ENCODE results near the gene MAGI2.

MAGI2 gene

GRCh38 chr7:78765943-78766729 is 687.3 kb downstream of the MAGI2 start:
- DNase-seq (ENCODE audit: extremely low read depth, low read depth): no peak
- TF ChIP-seq, protein P1, sequence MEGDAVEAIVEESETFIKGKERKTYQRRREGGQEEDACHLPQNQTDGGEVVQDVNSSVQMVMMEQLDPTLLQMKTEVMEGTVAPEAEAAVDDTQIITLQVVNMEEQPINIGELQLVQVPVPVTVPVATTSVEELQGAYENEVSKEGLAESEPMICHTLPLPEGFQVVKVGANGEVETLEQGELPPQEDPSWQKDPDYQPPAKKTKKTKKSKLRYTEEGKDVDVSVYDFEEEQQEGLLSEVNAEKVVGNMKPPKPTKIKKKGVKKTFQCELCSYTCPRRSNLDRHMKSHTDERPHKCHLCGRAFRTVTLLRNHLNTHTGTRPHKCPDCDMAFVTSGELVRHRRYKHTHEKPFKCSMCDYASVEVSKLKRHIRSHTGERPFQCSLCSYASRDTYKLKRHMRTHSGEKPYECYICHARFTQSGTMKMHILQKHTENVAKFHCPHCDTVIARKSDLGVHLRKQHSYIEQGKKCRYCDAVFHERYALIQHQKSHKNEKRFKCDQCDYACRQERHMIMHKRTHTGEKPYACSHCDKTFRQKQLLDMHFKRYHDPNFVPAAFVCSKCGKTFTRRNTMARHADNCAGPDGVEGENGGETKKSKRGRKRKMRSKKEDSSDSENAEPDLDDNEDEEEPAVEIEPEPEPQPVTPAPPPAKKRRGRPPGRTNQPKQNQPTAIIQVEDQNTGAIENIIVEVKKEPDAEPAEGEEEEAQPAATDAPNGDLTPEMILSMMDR (IDR thresholded peaks at IDR 0.05; ENCODE audit: low read depth, low read length): no peak

GRCh38 chr7:78764571-78764970 is 688.9 kb downstream of the MAGI2 start:
- DNase-seq (ENCODE audit: extremely low read depth, low read depth): no peak
- TF ChIP-seq, protein P1 (IDR thresholded peaks at IDR 0.05; ENCODE audit: low read depth, low read length): no peak

- TF ChIP-seq, protein P1 (IDR thresholded peaks at IDR 0.05; ENCODE audit: low read depth, low read length): no peak
- DNase-seq (ENCODE audit: extremely low read depth, low read depth): no peak
These were observed 690.8 kb downstream of the MAGI2 start for GRCh38 chr7:78762625-78763024.

DNA sequence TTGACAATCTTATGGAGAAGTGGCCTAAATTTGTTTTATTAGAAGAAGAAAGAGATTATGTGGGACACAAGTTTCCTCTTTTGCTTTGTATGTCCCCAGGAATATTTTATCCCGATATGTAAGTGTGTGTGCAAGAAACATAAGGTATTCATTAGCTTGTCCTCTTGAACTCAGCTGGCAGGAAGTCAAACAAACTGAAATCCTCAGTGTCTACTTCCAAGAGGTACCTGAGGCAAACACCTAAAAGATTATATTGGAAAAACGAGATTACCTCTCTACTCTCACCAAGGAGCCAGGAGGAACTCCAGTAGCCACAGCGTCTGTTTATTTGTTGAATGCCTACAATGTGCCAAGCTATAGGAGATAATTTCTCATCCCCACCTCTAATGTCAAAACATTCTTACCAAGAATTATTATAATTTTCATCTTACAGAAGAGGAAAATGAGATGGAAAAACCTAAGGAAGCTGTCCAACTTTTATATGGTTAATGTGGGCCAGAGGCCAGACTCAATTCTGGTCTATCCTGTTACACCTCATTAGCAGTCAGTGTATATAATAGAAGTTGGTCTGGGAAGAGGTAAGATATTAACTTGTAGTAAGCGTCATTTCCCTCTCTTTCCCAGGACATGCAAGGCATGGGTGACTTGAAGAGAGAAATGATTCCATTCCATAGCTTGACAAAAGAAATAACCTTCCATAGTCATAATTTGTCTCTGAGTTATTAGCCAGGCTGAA is 692.7 kb downstream of the MAGI2 start:
- no peak for DNase-seq (ENCODE audit: extremely low read depth, low read depth)
- TF ChIP-seq, protein P1 (IDR thresholded peaks at IDR 0.05; ENCODE audit: low read depth, low read length): no peak

GRCh38 chr7:78752554-78752953 is 700.9 kb downstream of the MAGI2 start:
- TF ChIP-seq, protein P1 (IDR thresholded peaks at IDR 0.05; ENCODE audit: low read depth, low read length): no peak

DNA sequence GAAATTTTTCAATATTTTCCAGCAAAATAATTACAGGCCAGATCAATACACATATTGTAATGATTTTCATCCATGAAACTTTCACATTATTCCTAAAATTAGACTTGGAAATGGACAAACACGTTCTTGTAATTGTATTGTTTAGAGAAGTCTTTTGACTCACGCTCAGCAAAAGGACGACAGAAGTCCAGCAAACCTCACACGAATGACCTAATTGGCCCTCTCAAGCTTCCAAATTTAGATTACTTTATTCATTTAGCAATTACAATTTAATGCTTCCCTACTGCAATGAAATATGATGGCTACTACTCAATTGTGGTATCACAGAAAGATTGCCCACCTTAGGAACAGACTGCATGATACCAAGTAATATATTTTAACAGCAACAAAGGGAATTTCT is 702.2 kb downstream of the MAGI2 start:
- TF ChIP-seq, protein P1 (IDR thresholded peaks at IDR 0.05; ENCODE audit: low read depth, low read length): no peak
- no peak for DNase-seq (ENCODE audit: extremely low read depth, low read depth)

More at GRCh38 chr7:78752554-78752953, 700.9 kb downstream of the MAGI2 start:
- DNase-seq (ENCODE audit: extremely low read depth, low read depth): no peak

Measured in AG09319 (cell line).